ENCODE data around the gene KCNIP4. TPM values are rescaled to one million over a fixed set of nuclear protein-coding genes. Genes with fewer than 3 reads are reported as not detected.

The KCNIP4 gene
- total and polyA plus RNA-seq, 11 donors: 0.19 TPM; not detected in 10

DNA sequence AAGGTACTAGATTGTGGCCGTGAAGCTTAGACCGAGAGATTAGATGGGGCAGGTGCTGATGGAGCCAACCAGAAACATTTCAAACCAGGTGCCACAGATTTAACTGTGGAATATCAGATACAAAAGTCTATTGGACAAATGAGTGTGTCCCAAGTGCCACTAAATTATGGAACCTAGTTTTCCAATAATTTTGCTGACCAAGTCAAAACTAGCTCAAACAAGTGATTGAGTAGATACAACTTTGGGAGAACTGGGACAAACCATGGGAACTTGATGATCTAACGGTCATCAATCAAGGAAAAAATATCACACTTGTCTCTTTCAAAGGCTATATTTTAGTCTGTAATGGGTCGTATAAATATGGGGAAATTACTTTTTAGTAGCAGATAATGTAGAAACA is 562.9 kb downstream of the KCNIP4 start:
- ATAC-seq: no peak
- H3K36me3 ChIP-seq: no peaks in the 10 kb centered on the region

DNA sequence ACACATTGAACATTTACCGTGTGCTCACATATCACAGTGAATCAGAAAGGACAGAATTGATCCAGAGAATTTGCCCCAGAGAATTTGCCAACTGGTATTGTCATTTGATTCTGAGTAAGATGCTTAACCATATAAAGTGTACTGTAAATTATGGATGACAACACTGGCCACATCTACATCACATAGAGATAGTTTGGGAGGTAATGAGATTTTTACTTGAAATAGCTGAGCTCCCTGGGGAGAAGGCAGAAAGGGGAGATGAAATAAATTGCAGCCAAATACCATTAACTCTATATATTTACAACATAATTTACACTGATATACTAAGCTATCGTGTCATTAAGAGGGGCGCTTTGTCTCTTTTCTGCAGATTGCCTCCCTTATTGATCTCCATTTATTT is 564.0 kb downstream of the KCNIP4 start:
- ATAC-seq (no peak), DNase-seq (no peak)
- H3K27me3 ChIP-seq: no peaks in the 10 kb centered on the region
- H3K36me3 ChIP-seq: no peaks in the 10 kb centered on the region
- no peaks in the 10 kb centered on the region for H3K4me1 ChIP-seq
- H3K27ac ChIP-seq: no peak overlapping the region
- whole genome bisulfite sequencing, 4 donors: 80 to 87% (median 86%) methylated on average over 3 of the region's 3 CpGs
- H3K9me3 ChIP-seq: peaks cover 0 to 4% (median 0%) of the 10 kb centered on the region in 12 donors
- intact Hi-C loops (cut with DNase I): no loop called here
- H3K4me3 ChIP-seq: no peak overlapping the region
- no peak for TF ChIP-seq POLR2A (IDR thresholded peaks at IDR 0.05)
- TF ChIP-seq, protein P1, sequence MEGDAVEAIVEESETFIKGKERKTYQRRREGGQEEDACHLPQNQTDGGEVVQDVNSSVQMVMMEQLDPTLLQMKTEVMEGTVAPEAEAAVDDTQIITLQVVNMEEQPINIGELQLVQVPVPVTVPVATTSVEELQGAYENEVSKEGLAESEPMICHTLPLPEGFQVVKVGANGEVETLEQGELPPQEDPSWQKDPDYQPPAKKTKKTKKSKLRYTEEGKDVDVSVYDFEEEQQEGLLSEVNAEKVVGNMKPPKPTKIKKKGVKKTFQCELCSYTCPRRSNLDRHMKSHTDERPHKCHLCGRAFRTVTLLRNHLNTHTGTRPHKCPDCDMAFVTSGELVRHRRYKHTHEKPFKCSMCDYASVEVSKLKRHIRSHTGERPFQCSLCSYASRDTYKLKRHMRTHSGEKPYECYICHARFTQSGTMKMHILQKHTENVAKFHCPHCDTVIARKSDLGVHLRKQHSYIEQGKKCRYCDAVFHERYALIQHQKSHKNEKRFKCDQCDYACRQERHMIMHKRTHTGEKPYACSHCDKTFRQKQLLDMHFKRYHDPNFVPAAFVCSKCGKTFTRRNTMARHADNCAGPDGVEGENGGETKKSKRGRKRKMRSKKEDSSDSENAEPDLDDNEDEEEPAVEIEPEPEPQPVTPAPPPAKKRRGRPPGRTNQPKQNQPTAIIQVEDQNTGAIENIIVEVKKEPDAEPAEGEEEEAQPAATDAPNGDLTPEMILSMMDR (IDR thresholded peaks at IDR 0.05): no peak

More for the DNA sequence above, 562.9 kb downstream of the KCNIP4 start:
- WGBS, 4 donors: 66 to 71% (median 68%) methylated on average over 4 of the region's 4 CpGs
- no peak for TF ChIP-seq POLR2A (IDR thresholded peaks at IDR 0.05)
- TF ChIP-seq, protein P1 (IDR thresholded peaks at IDR 0.05): no peak
- Histone ChIP-seq H3K27ac (no peak overlapping the region), H3K27me3 (no peaks in the 10 kb centered on the region), H3K4me3 (no peak overlapping the region), H3K9me3 (peaks cover 0 to 5% (median 0%) of the 10 kb centered on the region in 12 donors), H3K4me1 (no peaks in the 10 kb centered on the region)
- DNase-seq: no peak
- intact Hi-C loops (cut with DNase I): no loop called here

- Histone ChIP-seq H3K36me3 (no peaks in the 10 kb centered on the region), H3K4me1 (no peaks in the 10 kb centered on the region), H3K4me3 (no peak overlapping the region), H3K9me3 (peaks cover 0 to 4% (median 0%) of the 10 kb centered on the region in 12 donors), H3K27me3 (no peaks in the 10 kb centered on the region), H3K27ac (no peak overlapping the region)
- no peak for ATAC-seq
- DNase-seq: no peak
- no peak for TF ChIP-seq POLR2A (IDR thresholded peaks at IDR 0.05)
- TF ChIP-seq, protein P1 (IDR thresholded peaks at IDR 0.05): no peak
- WGBS, 4 donors: 83 to 92% (median 87%) methylated on average over 3 of the region's 3 CpGs
- intact Hi-C loops (cut with DNase I): no loop called here
Observed at GRCh38 chr4:21380861-21381260, 567.7 kb downstream of the KCNIP4 start.

GRCh38 chr4:21377046-21377445 is 571.5 kb downstream of the KCNIP4 start:
- DNase-seq (no peak), ATAC-seq (no peak)
- intact Hi-C loops (cut with DNase I): no loop called here
- TF ChIP-seq, protein P1 (IDR thresholded peaks at IDR 0.05): no peak
- no peak for TF ChIP-seq POLR2A (IDR thresholded peaks at IDR 0.05)
- Histone ChIP-seq H3K27ac (no peak overlapping the region), H3K36me3 (no peaks in the 10 kb centered on the region), H3K4me3 (no peak overlapping the region), H3K9me3 (peaks cover 0 to 6% (median 0%) of the 10 kb centered on the region in 12 donors), H3K4me1 (no peaks in the 10 kb centered on the region), H3K27me3 (no peaks in the 10 kb centered on the region)
- WGBS, 4 donors: 55 to 71% (median 57%) methylated on average over 2 of the region's 2 CpGs

All from heart left ventricle (tissue), 16 donors.